Measurements from ENCODE around the gene GALNTL6.

DNA sequence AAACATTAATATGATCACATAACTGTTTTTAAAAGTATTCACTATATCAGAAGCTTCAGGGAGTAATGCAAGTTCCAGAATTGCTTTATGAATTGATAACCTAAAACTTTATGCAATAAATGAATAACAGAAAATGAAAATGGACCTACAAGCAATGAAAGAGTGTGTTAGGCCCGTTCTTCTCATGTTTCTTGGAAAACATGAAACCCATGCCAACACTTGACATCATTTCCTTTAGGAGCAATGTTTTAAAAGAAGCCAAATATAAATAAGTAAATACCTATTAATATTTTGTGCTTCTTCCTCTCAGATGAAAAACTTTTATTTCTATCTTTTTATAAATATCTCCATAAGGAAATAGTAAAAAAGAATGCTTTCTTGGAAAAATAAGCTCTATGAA is 1232.4 kb downstream of the GALNTL6 start:
- TF ChIP-seq, protein P1, sequence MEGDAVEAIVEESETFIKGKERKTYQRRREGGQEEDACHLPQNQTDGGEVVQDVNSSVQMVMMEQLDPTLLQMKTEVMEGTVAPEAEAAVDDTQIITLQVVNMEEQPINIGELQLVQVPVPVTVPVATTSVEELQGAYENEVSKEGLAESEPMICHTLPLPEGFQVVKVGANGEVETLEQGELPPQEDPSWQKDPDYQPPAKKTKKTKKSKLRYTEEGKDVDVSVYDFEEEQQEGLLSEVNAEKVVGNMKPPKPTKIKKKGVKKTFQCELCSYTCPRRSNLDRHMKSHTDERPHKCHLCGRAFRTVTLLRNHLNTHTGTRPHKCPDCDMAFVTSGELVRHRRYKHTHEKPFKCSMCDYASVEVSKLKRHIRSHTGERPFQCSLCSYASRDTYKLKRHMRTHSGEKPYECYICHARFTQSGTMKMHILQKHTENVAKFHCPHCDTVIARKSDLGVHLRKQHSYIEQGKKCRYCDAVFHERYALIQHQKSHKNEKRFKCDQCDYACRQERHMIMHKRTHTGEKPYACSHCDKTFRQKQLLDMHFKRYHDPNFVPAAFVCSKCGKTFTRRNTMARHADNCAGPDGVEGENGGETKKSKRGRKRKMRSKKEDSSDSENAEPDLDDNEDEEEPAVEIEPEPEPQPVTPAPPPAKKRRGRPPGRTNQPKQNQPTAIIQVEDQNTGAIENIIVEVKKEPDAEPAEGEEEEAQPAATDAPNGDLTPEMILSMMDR (conservative IDR thresholded peaks at IDR 0.05 in 1 of 2, IDR thresholded peaks at IDR 0.05 in 1 of 2; ENCODE audit: low read depth in 1 of 2, low read length in 2 of 2), result no peak
- no peak for TF ChIP-seq EZH2 (IDR thresholded peaks at IDR 0.05; ENCODE audit: low read length, missing control alignments)
